GM19452 (cell line): ENCODE data around the gene C4orf51.
"Not testable (repeated sequence)": the region's sequence is repeated elsewhere in the genome, so short reads cannot be mapped to it uniquely, and the experiment has no call there.

Source experiments
- ATAC-seq: cut with Tn5 transposase; IDR thresholded peaks from one replicate; pipeline ENCODE4 v1.9.1; 2021; ENCODE audit not compliant: unreplicated experiment

C4orf51 gene

GRCh38 chr4:145679991-145680455 lies at the start of gene C4orf51:
Gene C4orf51, plus strand, starts transcription at chr4:145680146. Its CDS starts 58 bp downstream, at chr4:145680204.
- ATAC-seq = no peak

GRCh38 chr4:145635117-145635516 lies 44.8 kb upstream of the C4orf51 start:
- no peak for ATAC-seq

DNA sequence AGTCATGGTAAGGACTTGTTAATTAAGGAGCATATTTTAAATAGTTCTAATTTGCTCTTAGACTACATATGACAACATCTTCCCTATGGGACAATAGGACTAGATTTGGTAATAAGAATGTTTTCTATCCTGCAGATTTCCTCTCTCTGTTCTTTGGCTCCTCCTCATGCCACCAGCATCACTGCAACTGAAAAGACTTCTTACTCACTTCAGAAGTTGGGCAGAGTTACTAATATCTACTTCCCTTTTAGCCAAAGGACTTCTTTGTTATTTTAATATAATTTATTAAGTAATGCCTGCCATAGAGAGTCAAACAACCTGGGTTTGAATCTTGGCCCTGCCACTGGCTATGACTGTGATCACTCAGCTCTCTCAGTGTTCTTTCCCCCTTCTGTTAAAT lies 44.3 kb upstream of the C4orf51 start:
- ATAC-seq = no peak

DNA sequence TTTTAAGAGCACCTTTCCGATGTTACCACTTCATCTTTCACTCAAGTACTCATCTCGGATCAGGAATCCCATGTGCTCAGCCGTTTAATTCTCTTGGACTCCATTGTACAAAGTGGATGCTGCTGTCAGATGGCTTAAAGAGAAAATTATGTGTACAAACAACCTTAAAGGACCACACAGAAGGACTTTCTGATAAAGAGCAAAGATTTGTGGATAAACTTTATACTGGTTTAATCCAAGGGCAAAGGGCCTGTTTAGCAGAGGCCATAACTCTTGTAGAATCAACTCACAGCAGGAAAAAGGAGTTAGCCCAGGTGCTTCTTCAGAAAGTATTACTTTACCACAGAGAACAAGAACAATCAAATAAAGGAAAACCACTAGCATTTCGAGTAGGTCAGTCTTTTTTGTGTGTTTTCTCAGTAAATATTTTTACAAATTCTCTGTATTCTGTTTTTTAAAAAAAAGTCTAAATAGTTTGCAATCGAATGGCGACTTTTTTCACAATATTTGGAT lies 40.7 kb upstream of the C4orf51 start:
- ATAC-seq = no peak

DNA sequence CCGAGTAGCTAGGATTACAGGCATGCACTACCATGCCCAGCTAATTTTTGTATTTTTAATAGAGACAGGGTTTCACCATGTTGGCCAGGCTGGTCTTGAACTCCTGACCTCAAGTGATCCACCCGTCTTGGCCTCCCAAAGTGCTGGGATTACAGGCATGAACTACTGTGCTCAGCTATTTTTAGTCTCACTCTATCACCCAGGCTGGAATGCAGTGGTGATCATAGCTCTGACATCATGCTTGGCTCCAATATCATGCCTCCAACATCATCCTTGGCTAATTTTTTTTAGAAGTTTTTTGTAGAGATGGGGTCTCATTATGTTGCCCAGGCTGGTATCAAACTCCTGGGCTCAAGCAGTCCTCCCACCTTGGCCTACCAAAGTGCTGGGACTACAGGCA lies 39.7 kb upstream of the C4orf51 start:
- ATAC-seq = not testable (repeated sequence)

GRCh38 chr4:145643295-145643694 lies 36.7 kb upstream of the C4orf51 start:
- ATAC-seq = no peak

DNA sequence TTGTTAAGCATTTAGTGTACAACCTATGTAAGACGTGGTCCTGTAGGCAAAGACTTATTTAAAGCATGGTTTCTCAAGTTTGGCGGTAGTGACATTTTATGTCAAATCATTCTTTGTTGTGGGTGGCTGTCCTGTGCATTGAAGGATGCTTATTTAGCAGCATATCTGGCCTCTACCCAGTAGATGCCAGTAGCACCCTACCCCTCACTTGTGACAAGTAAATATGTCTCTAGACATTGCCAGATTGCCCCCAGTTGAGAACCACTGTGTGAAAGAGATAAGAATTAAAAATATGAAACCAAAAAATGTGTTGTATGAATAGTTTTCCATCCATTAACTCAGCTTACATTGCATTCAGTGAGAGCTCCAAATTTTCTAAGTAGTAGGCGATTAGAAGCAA lies 35.2 kb upstream of the C4orf51 start:
- ATAC-seq = no peak

GRCh38 chr4:145656156-145656555 lies 23.8 kb upstream of the C4orf51 start:
- ATAC-seq = no peak

DNA sequence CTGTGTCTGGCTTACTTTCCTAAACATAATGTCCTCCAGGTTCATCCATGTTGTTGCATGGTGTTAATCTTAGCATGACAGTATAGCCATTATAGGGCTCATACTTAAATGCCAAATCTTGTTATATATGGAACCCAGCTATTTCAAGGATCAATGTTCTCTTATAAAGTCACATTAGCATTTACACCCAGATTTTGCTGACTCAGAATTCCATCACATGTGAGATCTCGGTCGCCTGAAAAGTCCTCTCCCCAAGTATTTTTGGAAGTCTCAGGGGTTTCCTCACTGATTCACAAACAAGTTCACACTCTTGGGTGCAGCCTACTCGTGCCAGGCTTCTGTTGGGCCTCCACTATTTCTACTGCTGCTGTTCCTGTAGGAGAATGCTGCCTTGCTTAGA lies 19.9 kb upstream of the C4orf51 start:
- no peak for ATAC-seq

- no peak for ATAC-seq
Measured at GRCh38 chr4:145663194-145663593, 16.8 kb upstream of the C4orf51 start.

DNA sequence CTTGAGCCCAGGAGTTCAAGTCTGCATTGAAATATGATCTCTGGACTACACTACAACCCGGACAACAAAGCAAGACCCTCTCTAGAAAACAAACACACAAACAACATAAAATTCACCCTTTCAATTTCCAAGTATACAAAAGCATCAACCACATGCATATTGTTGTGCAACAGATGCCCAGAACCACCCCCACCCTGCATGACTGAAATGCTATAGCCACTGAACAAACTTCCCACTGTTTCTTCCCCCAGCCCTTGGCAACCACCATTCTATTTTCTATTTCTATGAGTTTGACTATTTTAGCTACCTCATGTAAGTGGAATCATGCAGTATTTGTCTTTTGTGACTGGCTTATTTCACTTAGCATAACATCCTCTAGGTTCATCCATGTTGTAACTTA lies 14.2 kb upstream of the C4orf51 start:
- no peak for ATAC-seq

DNA sequence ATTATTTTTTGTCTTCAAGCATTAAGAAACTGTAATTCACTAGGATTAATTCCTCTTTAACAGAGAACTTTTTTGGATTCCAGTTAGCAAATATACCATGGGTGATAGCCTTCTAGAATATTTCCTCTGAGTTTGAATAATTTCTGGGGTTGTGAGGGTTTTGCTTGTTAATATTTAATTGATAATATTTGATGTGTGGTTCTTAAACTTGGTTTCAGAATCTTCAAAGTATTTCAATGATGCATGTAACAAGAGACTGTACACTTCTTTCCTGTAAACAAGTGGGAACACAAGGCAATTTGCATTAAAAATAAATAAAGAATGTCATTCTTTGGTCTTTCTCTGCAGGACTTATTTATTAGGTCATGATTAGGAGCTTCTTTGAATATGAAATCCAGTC lies 9.5 kb upstream of the C4orf51 start:
- no peak for ATAC-seq

GRCh38 chr4:145679520-145679919 lies 426 bp upstream of the C4orf51 start:
- ATAC-seq = no peak

DNA sequence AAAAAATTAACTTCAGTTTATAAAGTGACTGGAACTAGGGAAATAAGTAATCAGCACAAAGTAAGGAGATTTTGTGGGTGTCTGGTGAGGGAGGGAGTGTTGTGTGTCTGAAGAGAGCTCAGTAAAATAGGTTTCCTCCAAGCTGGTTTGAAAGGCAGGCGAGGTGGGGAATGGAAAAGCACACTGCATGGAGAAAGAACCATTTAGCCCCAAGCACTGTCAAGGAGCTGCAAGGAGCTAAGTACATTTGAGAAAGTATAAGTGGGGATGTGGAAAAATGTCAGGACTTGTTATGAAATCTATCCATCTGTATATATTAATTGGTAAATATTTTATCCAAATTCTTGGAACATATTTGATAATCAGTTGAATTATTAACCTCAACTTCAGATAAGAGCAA lies 956 bp downstream of the C4orf51 start:
- no peak for ATAC-seq

GRCh38 chr4:145681518-145681917 lies 1.6 kb downstream of the C4orf51 start:
- no peak for ATAC-seq

DNA sequence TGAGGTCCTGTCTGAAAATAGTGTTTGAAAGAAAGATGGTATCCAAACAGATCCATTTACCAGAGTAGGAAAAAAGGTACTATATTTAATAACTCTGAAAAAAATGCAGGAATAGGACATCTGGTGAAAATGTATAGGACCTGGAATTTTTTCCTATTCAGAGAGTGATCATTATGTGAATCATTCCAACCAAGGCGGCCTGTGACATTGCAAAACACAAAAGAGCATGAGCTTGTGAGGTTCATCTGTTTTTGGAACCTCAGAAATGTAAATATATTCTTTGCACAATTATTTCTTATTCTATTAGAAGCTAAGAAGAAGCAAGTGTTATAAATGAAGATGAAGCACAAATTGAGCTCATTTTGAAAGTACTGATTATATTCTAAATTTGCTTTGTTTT lies 2.0 kb downstream of the C4orf51 start:
- no peak for ATAC-seq

GRCh38 chr4:145686991-145687390 lies 7.0 kb downstream of the C4orf51 start:
- no peak for ATAC-seq

- ATAC-seq = no peak
Measured at GRCh38 chr4:145690610-145691009, 10.7 kb downstream of the C4orf51 start.

DNA sequence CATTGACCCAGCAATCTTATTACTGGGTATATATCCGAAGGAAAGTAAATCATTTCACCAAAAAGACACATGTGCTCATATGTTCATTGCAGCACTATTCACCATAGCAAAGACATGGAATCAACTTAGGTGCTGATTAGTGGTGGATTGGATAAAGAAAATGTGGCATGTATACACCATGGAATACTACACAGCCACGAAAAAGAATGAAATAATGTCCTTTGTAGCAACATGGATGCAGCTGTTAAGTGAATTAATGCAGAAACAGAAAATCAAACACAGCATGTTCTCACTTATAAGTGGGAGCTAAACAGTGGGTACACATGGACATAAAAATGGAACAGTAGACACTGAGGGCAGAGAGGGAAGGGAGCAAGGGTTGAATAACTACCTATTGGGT lies 11.5 kb downstream of the C4orf51 start:
- ATAC-seq = not testable (repeated sequence)

DNA sequence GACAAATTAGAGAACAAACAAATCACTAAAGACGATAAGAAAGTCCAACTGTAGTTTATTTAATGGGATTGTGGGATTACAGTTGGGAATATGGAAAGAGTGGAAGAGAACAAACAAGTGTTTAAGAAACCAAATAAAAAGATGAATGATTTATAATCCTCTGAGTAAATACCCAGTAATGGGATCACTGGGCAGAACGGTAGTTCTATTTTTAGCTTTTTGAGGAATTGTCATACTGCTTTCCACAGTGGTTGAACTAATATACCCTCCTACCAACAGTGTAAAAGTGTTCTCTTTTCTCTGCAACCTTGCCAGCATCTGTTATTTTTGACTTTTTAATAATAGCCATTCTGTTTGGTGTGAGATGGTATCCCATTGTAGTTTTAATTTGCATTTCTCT lies 15.0 kb downstream of the C4orf51 start:
- no peak for ATAC-seq

DNA sequence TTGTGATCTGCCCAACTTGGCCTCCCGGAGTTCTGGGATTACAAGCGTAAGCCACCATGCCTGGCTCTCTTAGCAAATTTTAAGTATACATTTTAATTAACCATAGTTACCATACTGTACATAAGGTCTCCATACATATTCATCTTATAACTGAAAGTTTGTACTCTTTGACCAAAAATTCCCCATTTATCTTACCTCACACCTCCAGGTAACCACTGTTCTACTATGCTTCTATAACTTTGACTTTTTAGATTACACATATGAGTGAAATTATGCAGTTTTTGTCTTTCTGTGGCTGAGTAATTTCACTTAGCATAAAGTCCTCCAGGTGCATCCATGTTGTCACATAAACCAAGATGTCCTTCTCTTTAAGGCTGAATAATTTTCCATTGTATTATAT lies 17.4 kb downstream of the C4orf51 start:
- ATAC-seq = no peak

- ATAC-seq = no peak
Measured at GRCh38 chr4:145698507-145698906, 18.6 kb downstream of the C4orf51 start.

DNA sequence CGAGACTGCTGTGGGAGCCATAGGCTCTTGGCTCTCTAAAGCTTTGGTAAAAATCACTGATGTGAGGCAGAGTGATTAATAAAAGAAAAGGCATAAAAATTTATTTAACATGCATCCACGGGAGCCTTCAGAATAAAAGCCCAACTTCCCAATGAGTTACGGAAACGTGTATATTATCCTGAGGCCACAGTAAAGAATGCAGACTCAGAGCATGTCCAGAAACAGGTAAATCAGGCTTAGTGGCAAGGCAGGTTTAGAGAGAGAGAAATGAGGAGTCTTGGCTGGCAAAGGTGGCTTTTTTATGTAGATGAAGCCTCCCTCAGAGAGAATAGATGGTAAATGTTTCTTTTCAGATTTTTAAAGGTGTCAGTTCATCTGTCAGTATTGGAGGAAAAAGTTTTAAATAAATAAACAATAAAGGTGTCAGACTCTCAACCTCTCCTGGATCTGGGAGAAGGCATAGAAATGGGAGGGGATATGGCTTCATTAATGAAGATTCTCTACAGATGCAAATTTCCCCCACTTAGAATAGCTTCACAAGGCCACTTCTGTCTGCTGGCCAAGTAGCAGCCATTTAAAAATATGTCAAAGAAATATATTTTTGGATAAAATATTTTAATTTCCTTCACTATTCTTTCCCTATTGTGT lies 24.0 kb downstream of the C4orf51 start:
- ATAC-seq = no peak
